RWPE1 (cell line): Measurements from ENCODE around the gene RRAGC.

Source experiments
- CTCF ChIA-PET: fragments of 350-600 bp; sonication (Branson Sonifier 250); formaldehyde crosslinking; extraction: SDS; loops from one replicate; lab custom pipeline; 2021; lab: Yijun Ruan, JAX
- POLR2A ChIA-PET: fragments of 400-600 bp; formaldehyde crosslinking; extraction: SDS; loops from one replicate; lab custom pipeline; 2020; ENCODE audit warnings: antibody characterized with exemption; ENCODE audit not compliant: low non-redundant PET; lab: Yijun Ruan, JAX
- DNase-seq: peaks from one replicate; pipeline ENCODE4 v3.0.0; 2012; ENCODE audit warnings: low spot score
- H3K27ac ChIP-seq: fragments of 450-650 bp; 2 replicates; pipeline ENCODE4 v1.5.1; 2017
- CTCF ChIP-seq: fragments of 450-650 bp; conservative IDR thresholded peaks from 2 replicates; pipeline ENCODE4 v1.5.1; 2017; ENCODE audit warnings: low read depth, mild to moderate bottlenecking

Gene RRAGC

GRCh38 chr1:38789498-38790169, 69.9 kb downstream of the RRAGC start:
- DNase-seq: peak; percentile 18
- TF ChIP-seq CTCF: no peak
- no peak overlapping the region for H3K27ac ChIP-seq
- ChIA-PET POLR2A (no interaction called here), CTCF (no interaction called here)

- H3K27ac ChIP-seq: no peak overlapping the region
- TF ChIP-seq CTCF: no peak
- DNase-seq: no peak
- POLR2A ChIA-PET: no interaction called here
- CTCF ChIA-PET: no interaction called here
These were observed 70.9 kb downstream of the RRAGC start for GRCh38 chr1:38788341-38789336.
